HepG2 (cell line): ENCODE measurements around the gene RNFT2.

Source experiments
- CHCHD3 ChIP-seq: sonication (generic); formaldehyde crosslinking; IDR thresholded peaks from 2 replicates; pipeline ENCODE4 v1.8.0; 2022; ENCODE audit warnings: mild to moderate bottlenecking, missing genetic modification reagents, moderate library complexity
- TEAD2 ChIP-seq: sonication (generic); formaldehyde crosslinking; IDR thresholded peaks from 2 replicates; pipeline ENCODE4 v1.9.0; 2021; ENCODE audit warnings: missing genetic modification reagents
- ZNF383 ChIP-seq: sonication (generic); formaldehyde crosslinking; IDR thresholded peaks from 2 replicates; pipeline ENCODE4 v1.4.0; 2020; ENCODE audit warnings: missing genetic modification reagents, mild to moderate bottlenecking, borderline replicate concordance
- TF ChIP-seq, protein P1 (sequence below): sonication (generic); formaldehyde crosslinking; IDR thresholded peaks from 2 replicates; pipeline ENCODE4 v1.5.0; 2020; ENCODE audit warnings: mild to moderate bottlenecking, missing genetic modification reagents, moderate library complexity

DNA sequence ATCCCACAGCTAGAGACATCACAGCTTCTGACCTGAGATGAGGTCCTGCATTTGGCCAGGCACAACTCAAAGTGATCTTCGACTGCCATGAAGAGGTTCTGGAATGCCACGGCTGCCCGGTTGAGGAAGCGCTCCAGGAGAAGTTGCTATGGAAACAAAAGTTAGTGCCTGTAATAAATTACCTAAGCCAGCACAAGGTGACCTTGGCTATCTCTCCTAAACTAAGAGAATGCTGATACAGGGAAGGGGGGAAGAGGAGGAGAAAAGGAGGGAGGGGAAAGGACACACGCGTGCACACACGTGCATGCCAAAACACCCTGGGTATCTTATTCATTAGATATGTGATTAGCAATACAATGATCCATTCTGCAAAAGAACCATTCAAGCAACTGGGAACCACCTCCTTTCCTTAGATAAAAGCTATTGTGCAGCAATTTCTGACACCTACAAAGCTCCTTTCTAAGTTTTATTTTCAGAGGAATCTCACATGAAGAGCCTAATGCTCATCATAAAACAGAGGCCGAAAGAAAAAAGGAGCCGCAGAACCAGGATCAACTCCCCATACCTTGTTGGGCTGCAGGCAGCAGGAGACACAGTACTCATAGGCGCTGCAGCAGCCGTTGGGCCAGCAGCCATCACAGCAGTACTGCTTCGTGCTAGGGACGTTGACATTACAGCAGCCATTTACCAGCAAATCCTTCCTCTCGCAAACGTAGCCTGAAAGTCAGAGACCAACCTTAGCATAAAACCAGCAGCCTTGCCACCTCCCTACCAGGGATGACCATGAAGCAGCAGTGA, 18.2 kb upstream of the RNFT2 start:
- TF ChIP-seq ZNF383 (CRISPR knock-in tag): no peak
- TF ChIP-seq, protein P1, sequence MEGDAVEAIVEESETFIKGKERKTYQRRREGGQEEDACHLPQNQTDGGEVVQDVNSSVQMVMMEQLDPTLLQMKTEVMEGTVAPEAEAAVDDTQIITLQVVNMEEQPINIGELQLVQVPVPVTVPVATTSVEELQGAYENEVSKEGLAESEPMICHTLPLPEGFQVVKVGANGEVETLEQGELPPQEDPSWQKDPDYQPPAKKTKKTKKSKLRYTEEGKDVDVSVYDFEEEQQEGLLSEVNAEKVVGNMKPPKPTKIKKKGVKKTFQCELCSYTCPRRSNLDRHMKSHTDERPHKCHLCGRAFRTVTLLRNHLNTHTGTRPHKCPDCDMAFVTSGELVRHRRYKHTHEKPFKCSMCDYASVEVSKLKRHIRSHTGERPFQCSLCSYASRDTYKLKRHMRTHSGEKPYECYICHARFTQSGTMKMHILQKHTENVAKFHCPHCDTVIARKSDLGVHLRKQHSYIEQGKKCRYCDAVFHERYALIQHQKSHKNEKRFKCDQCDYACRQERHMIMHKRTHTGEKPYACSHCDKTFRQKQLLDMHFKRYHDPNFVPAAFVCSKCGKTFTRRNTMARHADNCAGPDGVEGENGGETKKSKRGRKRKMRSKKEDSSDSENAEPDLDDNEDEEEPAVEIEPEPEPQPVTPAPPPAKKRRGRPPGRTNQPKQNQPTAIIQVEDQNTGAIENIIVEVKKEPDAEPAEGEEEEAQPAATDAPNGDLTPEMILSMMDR (CRISPR knock-in tag): no peak
- no peak for TF ChIP-seq CHCHD3 (CRISPR knock-in tag)
- no peak for TF ChIP-seq TEAD2 (CRISPR knock-in tag)
